ENCODE data around the gene ZFHX2.

The ZFHX2 gene

GRCh38 chr14:23518709-23519108 lies 32.9 kb downstream of the ZFHX2 start:
- ATAC-seq = no peak

GRCh38 chr14:23517650-23518326 lies 33.8 kb downstream of the ZFHX2 start:
- ATAC-seq = no peak

- no peak for ATAC-seq
Measured at GRCh38 chr14:23514644-23514957, 37.0 kb downstream of the ZFHX2 start.

- no peak for ATAC-seq
Measured at GRCh38 chr14:23513818-23514643, 37.5 kb downstream of the ZFHX2 start.

GRCh38 chr14:23513005-23513817 lies 38.4 kb downstream of the ZFHX2 start:
- ATAC-seq = no peak

GRCh38 chr14:23512156-23512555 lies 39.4 kb downstream of the ZFHX2 start:
- no peak for ATAC-seq

GRCh38 chr14:23494223-23494622 lies 57.3 kb downstream of the ZFHX2 start:
- ATAC-seq = no peak

- no peak for ATAC-seq
Measured at GRCh38 chr14:23492618-23493272, 58.8 kb downstream of the ZFHX2 start.

- ATAC-seq = no peak
Measured at GRCh38 chr14:23487216-23487615, 64.3 kb downstream of the ZFHX2 start.

GRCh38 chr14:23486036-23486435 lies 65.5 kb downstream of the ZFHX2 start:
- no peak for ATAC-seq

GRCh38 chr14:23485326-23485725 lies 66.2 kb downstream of the ZFHX2 start:
- ATAC-seq = no peak

- no peak for ATAC-seq
Measured at GRCh38 chr14:23483236-23483854, 68.2 kb downstream of the ZFHX2 start.

GRCh38 chr14:23482823-23483148 lies 68.8 kb downstream of the ZFHX2 start:
- no peak for ATAC-seq

GRCh38 chr14:23481979-23482822 lies 69.4 kb downstream of the ZFHX2 start:
- ATAC-seq = no peak

GRCh38 chr14:23481362-23481970 lies 70.1 kb downstream of the ZFHX2 start:
- ATAC-seq = no peak

- peak; percentile 51 to 68 for ATAC-seq
Measured at GRCh38 chr14:23478109-23478759, 73.3 kb downstream of the ZFHX2 start.

- ATAC-seq = no peak
Measured at GRCh38 chr14:23470947-23471346, 80.6 kb downstream of the ZFHX2 start.
